ENCODE measurements around the gene UBAP1. TPM values are rescaled to one million over a fixed set of nuclear protein-coding genes. Genes with fewer than 3 reads are reported as not detected.
"Not testable (repeated sequence)": the region's sequence is repeated elsewhere in the genome, so short reads cannot be mapped to it uniquely, and the experiment has no call there.

UBAP1 gene
- total RNA-seq, 4 donors from 2014 or later, result 39.2 to 71.3 (median 51.1) TPM

- DNase-seq (ENCODE audit: low spot score) (no peak), ATAC-seq (ENCODE audit: low FRiP score) (no peak)
- TF ChIP-seq, protein P1, sequence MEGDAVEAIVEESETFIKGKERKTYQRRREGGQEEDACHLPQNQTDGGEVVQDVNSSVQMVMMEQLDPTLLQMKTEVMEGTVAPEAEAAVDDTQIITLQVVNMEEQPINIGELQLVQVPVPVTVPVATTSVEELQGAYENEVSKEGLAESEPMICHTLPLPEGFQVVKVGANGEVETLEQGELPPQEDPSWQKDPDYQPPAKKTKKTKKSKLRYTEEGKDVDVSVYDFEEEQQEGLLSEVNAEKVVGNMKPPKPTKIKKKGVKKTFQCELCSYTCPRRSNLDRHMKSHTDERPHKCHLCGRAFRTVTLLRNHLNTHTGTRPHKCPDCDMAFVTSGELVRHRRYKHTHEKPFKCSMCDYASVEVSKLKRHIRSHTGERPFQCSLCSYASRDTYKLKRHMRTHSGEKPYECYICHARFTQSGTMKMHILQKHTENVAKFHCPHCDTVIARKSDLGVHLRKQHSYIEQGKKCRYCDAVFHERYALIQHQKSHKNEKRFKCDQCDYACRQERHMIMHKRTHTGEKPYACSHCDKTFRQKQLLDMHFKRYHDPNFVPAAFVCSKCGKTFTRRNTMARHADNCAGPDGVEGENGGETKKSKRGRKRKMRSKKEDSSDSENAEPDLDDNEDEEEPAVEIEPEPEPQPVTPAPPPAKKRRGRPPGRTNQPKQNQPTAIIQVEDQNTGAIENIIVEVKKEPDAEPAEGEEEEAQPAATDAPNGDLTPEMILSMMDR (IDR thresholded peaks at IDR 0.05), result no peak
Observed at GRCh38 chr9:34282096-34282495, 103.3 kb downstream of the UBAP1 start.

GRCh38 chr9:34289159-34289558 lies 110.3 kb downstream of the UBAP1 start:
- DNase-seq (ENCODE audit: low spot score) (no peak), ATAC-seq (ENCODE audit: low FRiP score) (no peak)
- TF ChIP-seq, protein P1 (IDR thresholded peaks at IDR 0.05), result no peak

GRCh38 chr9:34291023-34291422 lies 112.2 kb downstream of the UBAP1 start:
- TF ChIP-seq, protein P1 (IDR thresholded peaks at IDR 0.05), result no peak
- ATAC-seq (ENCODE audit: low FRiP score) (no peak), DNase-seq (ENCODE audit: low spot score) (no peak)

- DNase-seq (ENCODE audit: low spot score), result no peak
- TF ChIP-seq, protein P1 (IDR thresholded peaks at IDR 0.05), result no peak
- no peak for ATAC-seq (ENCODE audit: low FRiP score)
Observed at GRCh38 chr9:34291423-34291822, 112.6 kb downstream of the UBAP1 start.

GRCh38 chr9:34292552-34292951 lies 113.7 kb downstream of the UBAP1 start:
- ATAC-seq (ENCODE audit: low FRiP score), result no peak
- TF ChIP-seq, protein P1 (IDR thresholded peaks at IDR 0.05), result no peak

DNA sequence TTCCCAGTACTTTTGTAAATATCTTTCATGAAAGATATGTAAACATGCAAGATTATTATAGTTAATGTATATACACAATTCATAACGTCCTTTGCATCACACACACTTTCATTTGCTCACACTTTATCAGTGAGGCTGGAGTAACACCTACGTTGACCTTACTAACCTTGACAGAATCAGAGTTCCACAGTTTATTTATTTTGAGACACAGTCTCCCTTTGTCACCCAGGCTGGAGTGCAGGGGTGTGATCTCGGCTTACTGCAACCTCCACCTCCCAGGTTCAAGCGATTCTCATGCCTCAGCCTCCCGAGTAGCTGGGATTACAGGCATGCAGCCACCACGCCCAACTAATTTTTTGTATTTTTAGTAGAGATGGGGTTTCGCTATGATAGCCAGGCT lies 122.2 kb downstream of the UBAP1 start:
- not testable (repeated sequence) for ATAC-seq (ENCODE audit: low FRiP score); DNase-seq (ENCODE audit: low spot score)

More at GRCh38 chr9:34292552-34292951, 113.7 kb downstream of the UBAP1 start:
- no peak for DNase-seq (ENCODE audit: low spot score)

Small RNA genes lying within 50 kb of the gene (small RNA-seq; reads per million reads assigned to genes)
- gene AL353662.3 (not detected), gene RNA5SP282 (not detected), gene RNU2-50P (not detected)

Other genes with a start within 250 kb of the UBAP1 start
- 10 to 100 TPM; 16.1 to 27.6 (median 20.9) TPM for gene UBAP2, start 130.2 kb upstream of the UBAP1 start, total RNA-seq
- 10 to 100 TPM; 25.3 to 33.4 (median 29.3) TPM for gene DCAF12, start 52.3 kb upstream of the UBAP1 start, total RNA-seq
- gene KIF24, start 150.2 kb downstream of the UBAP1 start, total RNA-seq, result 1 to 10 TPM in 1 of 4 donors, under 1 TPM in 3; 0.44 to 1.1 (median 0.64) TPM
- 10 to 100 TPM in 3 of 4 donors, 1 to 10 TPM in 1; 6.6 to 30.4 (median 19.1) TPM for gene NUDT2, start 150.5 kb downstream of the UBAP1 start, total RNA-seq
- 10 to 100 TPM in 2 of 4 donors, 1 to 10 TPM in 2; 7.6 to 18.8 (median 10.7) TPM for gene MYORG, start 197.9 kb downstream of the UBAP1 start, total RNA-seq

Data from omental fat pad (tissue), 4 donors.